Body of pancreas (tissue), 4 donors: ENCODE results near the gene CNTNAP5. TPM values are rescaled to one million over a fixed set of nuclear protein-coding genes. Genes with fewer than 3 reads are reported as not detected.

Experiments used
- ATAC-seq: fragments of 150-250 bp; one replicate; pipeline ENCODE4 v1.9.1; 2016
- DNase-seq, 4 donors: peaks; one replicate each; pipeline ENCODE4 v3.0.0-alpha.2; 2019
- H3K27ac ChIP-seq, 4 donors: fragments of 200-600 bp; sonication (generic); 1 replicate in 3 of 4; 2 replicates in 1 of 4; pipeline versions ENCODE4 v1.5.1 to v1.6.1; 2016 to 2019; ENCODE audit warnings: mild to moderate bottlenecking in 1 of 4, mixed read lengths in 1 of 4, moderate library complexity in 1 of 4
- H3K27me3 ChIP-seq, 2 donors: fragments of 200-600 bp; sonication (generic); one replicate each; pipeline ENCODE4 v1.6.0; 2016; ENCODE audit warnings: mild to moderate bottlenecking in 1 of 2
- H3K36me3 ChIP-seq, 2 donors: fragments of 200-600 bp; sonication (generic); replicated peaks in 1 of 2; 2 replicates each; pipeline ENCODE4 v1.5.1; 2016; ENCODE audit warnings: low read depth in 2 of 2; ENCODE audit not compliant: insufficient read depth in 1 of 2
- H3K4me1 ChIP-seq: fragments of 200-600 bp; sonication (generic); one replicate; pipeline ENCODE4 v1.6.0; 2016
- H3K4me3 ChIP-seq, 2 donors: fragments of 200-600 bp; sonication (generic); 1 replicate in 1 of 2; 2 replicates in 1 of 2; pipeline ENCODE4 v1.5.1; 2016 to 2019
- H3K9me3 ChIP-seq, 3 donors: fragments of 200-600 bp; sonication (generic); 1 replicate in 2 of 3; 2 replicates in 1 of 3; pipeline ENCODE4 v1.5.1; 2016
- POLR2A ChIP-seq, 3 donors: fragments of 450-650 bp; IDR thresholded peaks; one replicate each; pipeline ENCODE4 v1.6.1; 2016; ENCODE audit warnings: antibody characterized with exemption in 3 of 3, mild to moderate bottlenecking in 2 of 3
- WGBS, 2 donors: methylation state at CpG; one replicate each; pipeline ENCODE4 v1.1.5; 2017; 5-methylcytosine and 5-hydroxymethylcytosine counted together
- intact Hi-C: fragments of 100-400 bp; cut with DNase I; formaldehyde crosslinking; loops from one replicate; pipeline ENCODE4 v1.15.1; 2023
- total RNA-seq, 2 donors: library from RNA; depleted of rRNA; stranded (reverse); fragments of >200 nt; gene quantifications; one replicate each; pipeline ENCODE4 v1.1.0, GENCODE V29; 2016
- TF ChIP-seq, protein P1 (sequence below), 7 experiments: fragments of 450-650 bp in 4 of 7; fragments of 200-600 bp in 3 of 7; sonication (generic) in 3 of 7; IDR thresholded peaks; one replicate each; pipeline ENCODE4 v1.5.1; 2016 to 2019; ENCODE audit warnings: antibody characterized with exemption in 7 of 7

CNTNAP5 gene
- total RNA-seq, 2 donors from 2014 or later, result 0.26 to 0.33 TPM

DNA sequence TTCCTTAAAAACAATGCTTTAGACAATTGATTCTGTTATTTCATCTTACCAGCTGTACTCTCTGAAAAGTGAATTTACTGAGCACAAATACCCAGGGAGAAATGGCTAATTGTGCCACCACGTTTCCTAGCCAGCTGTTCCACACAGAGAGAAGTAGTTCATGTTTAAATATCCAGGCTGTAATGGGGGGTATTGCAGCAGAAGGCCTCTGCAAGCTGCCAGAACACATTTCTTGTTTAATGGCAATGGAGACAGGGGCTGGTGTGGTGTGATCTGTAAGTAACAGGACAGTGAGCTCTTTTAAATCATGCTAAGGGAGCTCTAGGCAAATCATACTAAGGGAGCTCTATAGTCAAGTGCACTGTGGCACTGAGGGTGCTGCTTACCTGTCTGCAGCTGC is 809.2 kb downstream of the CNTNAP5 start:
- Histone ChIP-seq H3K27me3 (no peaks in the 10 kb centered on the region), H3K4me1 (no peaks in the 10 kb centered on the region), H3K36me3 (no peaks in the 10 kb centered on the region), H3K4me3 (no peak overlapping the region), H3K9me3 (no peaks in the 10 kb centered on the region), H3K27ac (no peak overlapping the region)
- no peak for TF ChIP-seq POLR2A (IDR thresholded peaks at IDR 0.05)
- 48 to 50% methylated on average over 1 of the region's 1 CpG for WGBS, 2 donors
- no peak for ATAC-seq
- intact Hi-C loops, result no loop called here
- DNase-seq, result no peak

GRCh38 chr2:124835331-124835730 is 810.2 kb downstream of the CNTNAP5 start:
- no peak for DNase-seq
- Histone ChIP-seq H3K4me1 (no peaks in the 10 kb centered on the region), H3K27me3 (no peaks in the 10 kb centered on the region), H3K4me3 (no peak overlapping the region), H3K9me3 (no peaks in the 10 kb centered on the region), H3K36me3 (no peaks in the 10 kb centered on the region), H3K27ac (no peak overlapping the region)
- TF ChIP-seq, protein P1, sequence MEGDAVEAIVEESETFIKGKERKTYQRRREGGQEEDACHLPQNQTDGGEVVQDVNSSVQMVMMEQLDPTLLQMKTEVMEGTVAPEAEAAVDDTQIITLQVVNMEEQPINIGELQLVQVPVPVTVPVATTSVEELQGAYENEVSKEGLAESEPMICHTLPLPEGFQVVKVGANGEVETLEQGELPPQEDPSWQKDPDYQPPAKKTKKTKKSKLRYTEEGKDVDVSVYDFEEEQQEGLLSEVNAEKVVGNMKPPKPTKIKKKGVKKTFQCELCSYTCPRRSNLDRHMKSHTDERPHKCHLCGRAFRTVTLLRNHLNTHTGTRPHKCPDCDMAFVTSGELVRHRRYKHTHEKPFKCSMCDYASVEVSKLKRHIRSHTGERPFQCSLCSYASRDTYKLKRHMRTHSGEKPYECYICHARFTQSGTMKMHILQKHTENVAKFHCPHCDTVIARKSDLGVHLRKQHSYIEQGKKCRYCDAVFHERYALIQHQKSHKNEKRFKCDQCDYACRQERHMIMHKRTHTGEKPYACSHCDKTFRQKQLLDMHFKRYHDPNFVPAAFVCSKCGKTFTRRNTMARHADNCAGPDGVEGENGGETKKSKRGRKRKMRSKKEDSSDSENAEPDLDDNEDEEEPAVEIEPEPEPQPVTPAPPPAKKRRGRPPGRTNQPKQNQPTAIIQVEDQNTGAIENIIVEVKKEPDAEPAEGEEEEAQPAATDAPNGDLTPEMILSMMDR (IDR thresholded peaks at IDR 0.05), result no peak
- no peak for TF ChIP-seq POLR2A (IDR thresholded peaks at IDR 0.05)
- intact Hi-C loops, result no loop called here
- ATAC-seq, result no peak
- 54 to 61% methylated on average over 4 of the region's 4 CpGs for WGBS, 2 donors

DNA sequence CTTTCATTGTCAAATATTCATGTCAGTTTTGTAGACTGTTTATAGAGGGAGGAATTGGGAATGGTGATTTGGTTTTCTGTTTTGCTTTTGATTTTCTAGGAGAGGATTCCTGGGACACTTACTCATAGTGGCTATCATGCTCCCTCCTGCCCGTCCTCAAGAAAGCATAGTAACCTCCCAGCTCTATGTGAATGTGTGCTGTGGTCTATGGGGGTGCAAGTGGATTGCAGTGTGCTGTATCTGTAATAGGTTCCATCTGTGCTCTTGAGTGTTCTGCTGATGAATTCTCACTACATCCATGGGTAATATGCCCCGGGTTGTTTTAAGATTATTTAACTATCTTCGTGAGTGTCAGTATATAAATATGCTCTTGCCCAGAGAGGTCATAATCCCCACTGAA is 811.3 kb downstream of the CNTNAP5 start:
- ATAC-seq, result no peak

GRCh38 chr2:124837496-124837895 is 812.4 kb downstream of the CNTNAP5 start:
- Histone ChIP-seq H3K36me3 (no peaks in the 10 kb centered on the region), H3K9me3 (no peaks in the 10 kb centered on the region), H3K4me3 (no peak overlapping the region), H3K4me1 (no peaks in the 10 kb centered on the region), H3K27ac (no peak overlapping the region), H3K27me3 (no peaks in the 10 kb centered on the region)
- ATAC-seq (no peak), DNase-seq (no peak)
- intact Hi-C loops, result no loop called here
- no peak for TF ChIP-seq POLR2A (IDR thresholded peaks at IDR 0.05)
- TF ChIP-seq, protein P1 (IDR thresholded peaks at IDR 0.05), result no peak
- 72 to 73% methylated on average over 2 of the region's 2 CpGs for WGBS, 2 donors

More for the DNA sequence above, 811.3 kb downstream of the CNTNAP5 start:
- Histone ChIP-seq H3K27me3 (no peaks in the 10 kb centered on the region), H3K36me3 (no peaks in the 10 kb centered on the region), H3K4me1 (no peaks in the 10 kb centered on the region), H3K4me3 (no peak overlapping the region), H3K27ac (no peak overlapping the region), H3K9me3 (no peaks in the 10 kb centered on the region)
- WGBS, 2 donors, result 21 to 27% methylated on average over 3 of the region's 3 CpGs
- DNase-seq, result no peak
- TF ChIP-seq, protein P1 (IDR thresholded peaks at IDR 0.05), result no peak
- TF ChIP-seq POLR2A (IDR thresholded peaks at IDR 0.05), result no peak
- intact Hi-C loops, result no loop called here

- ATAC-seq (no peak), DNase-seq (no peak)
- H3K9me3 ChIP-seq, result no peaks in the 10 kb centered on the region
- H3K4me3 ChIP-seq, result no peak overlapping the region
- H3K27me3 ChIP-seq, result no peaks in the 10 kb centered on the region
- TF ChIP-seq, protein P1 (IDR thresholded peaks at IDR 0.05), result no peak
- TF ChIP-seq POLR2A (IDR thresholded peaks at IDR 0.05), result no peak
- no peaks in the 10 kb centered on the region for H3K4me1 ChIP-seq
- no peaks in the 10 kb centered on the region for H3K36me3 ChIP-seq
- intact Hi-C loops, result no loop called here
- 73 to 82% methylated on average over 3 of the region's 3 CpGs for WGBS, 2 donors
- no peak overlapping the region for H3K27ac ChIP-seq
Measured at GRCh38 chr2:124838406-124838805, 813.3 kb downstream of the CNTNAP5 start.
